Fibroblast of lung (primary cell): ENCODE data around the gene CERS5.

Experiments used
- CTCF ChIP-seq, 2 donors: IDR thresholded peaks in 1 of 2; conservative IDR thresholded peaks in 1 of 2; 1 replicate in 1 of 2; 2 replicates in 1 of 2; pipeline ENCODE4 v1.5.1; 2011 to 2012; ENCODE audit warnings: low read length in 2 of 2, control low read depth in 1 of 2, inconsistent platforms in 1 of 2, low read depth in 1 of 2, mild to moderate bottlenecking in 1 of 2
- EZH2 ChIP-seq: IDR thresholded peaks from 2 replicates; pipeline ENCODE4 v1.5.1; 2012; ENCODE audit warnings: low read length, control low read depth, mild to moderate bottlenecking; ENCODE audit errors: missing control alignments

- TF ChIP-seq CTCF (conservative IDR thresholded peaks at IDR 0.05 in 1 of 2, IDR thresholded peaks at IDR 0.05 in 1 of 2; ENCODE audit: low read depth in 1 of 2, low read length in 2 of 2) (no peak), EZH2 (no peak)
Measured at GRCh38 chr12:50211392-50212070, 44.4 kb upstream of the CERS5 start.
